GM12865 (cell line): Measurements from ENCODE around the gene CACNA1C.

Experiments
- DNase-seq: peaks from one replicate; pipeline ENCODE4 v3.0.0; 2010; ENCODE audit warnings: low read depth
- H3K4me3 ChIP-seq: 2 replicates; pipeline ENCODE4 v1.5.1; 2011; ENCODE audit warnings: mild to moderate bottlenecking, low read depth, low read length, control low read depth
- TF ChIP-seq, protein P1 (sequence below): IDR thresholded peaks from 2 replicates; pipeline ENCODE4 v1.5.1; 2011; ENCODE audit warnings: low read length, control low read depth, low read depth, inconsistent platforms; ENCODE audit not compliant: insufficient read depth; ENCODE audit errors: missing control alignments

Gene CACNA1C

GRCh38 chr12:2084553-2085296, 31.9 kb downstream of the CACNA1C start:
- H3K4me3 ChIP-seq = no peak overlapping the region
- DNase-seq = no peak
- TF ChIP-seq, protein P1, sequence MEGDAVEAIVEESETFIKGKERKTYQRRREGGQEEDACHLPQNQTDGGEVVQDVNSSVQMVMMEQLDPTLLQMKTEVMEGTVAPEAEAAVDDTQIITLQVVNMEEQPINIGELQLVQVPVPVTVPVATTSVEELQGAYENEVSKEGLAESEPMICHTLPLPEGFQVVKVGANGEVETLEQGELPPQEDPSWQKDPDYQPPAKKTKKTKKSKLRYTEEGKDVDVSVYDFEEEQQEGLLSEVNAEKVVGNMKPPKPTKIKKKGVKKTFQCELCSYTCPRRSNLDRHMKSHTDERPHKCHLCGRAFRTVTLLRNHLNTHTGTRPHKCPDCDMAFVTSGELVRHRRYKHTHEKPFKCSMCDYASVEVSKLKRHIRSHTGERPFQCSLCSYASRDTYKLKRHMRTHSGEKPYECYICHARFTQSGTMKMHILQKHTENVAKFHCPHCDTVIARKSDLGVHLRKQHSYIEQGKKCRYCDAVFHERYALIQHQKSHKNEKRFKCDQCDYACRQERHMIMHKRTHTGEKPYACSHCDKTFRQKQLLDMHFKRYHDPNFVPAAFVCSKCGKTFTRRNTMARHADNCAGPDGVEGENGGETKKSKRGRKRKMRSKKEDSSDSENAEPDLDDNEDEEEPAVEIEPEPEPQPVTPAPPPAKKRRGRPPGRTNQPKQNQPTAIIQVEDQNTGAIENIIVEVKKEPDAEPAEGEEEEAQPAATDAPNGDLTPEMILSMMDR = no peak

DNA sequence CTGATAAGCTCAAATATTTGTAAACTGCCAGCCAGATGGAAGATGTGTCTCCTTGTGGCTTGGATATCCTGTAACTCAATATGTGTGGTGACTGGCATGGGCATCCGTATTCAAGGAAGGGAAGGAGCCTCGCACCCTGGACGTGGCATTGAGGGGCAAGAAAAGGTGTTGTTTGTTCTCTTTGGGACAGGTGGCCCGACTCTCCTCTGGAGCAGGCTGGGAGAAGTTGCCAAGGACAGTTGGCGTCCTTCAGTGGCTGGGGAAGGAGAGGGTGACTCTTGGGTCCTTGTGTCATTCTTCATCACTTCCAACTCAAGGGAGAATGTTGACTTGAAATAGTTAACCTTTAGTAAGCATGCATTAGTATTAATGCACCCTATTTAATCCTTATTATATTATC, 39.6 kb downstream of the CACNA1C start:
- no peak for DNase-seq
- no peak overlapping the region for H3K4me3 ChIP-seq
- TF ChIP-seq, protein P1 = no peak

GRCh38 chr12:2092890-2093289, 40.1 kb downstream of the CACNA1C start:
- no peak overlapping the region for H3K4me3 ChIP-seq
- no peak for DNase-seq
- TF ChIP-seq, protein P1 = no peak

GRCh38 chr12:2094597-2094996, 41.8 kb downstream of the CACNA1C start:
- no peak for DNase-seq
- no peak overlapping the region for H3K4me3 ChIP-seq
- TF ChIP-seq, protein P1 = no peak

DNA sequence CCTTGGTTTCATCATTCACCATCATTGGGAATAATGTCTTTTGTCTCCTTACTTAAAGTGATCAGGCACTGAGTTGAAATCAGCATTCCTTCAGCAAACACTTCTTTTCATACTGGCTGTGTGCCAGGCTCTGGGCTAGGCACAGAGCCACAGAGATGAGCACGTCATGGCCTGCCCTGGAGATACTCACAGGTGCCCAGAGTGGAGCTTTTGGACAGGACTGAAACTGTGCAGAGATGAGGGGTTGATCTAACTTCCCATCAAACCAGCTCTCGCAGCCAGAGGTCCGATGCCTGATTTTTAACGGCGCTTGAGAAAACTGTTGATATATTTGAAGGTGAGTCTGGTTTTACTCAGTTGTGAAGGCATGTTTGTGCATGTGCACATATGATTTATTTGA, 43.1 kb downstream of the CACNA1C start:
- H3K4me3 ChIP-seq = no peak overlapping the region
- DNase-seq = no peak
- TF ChIP-seq, protein P1 = no peak

DNA sequence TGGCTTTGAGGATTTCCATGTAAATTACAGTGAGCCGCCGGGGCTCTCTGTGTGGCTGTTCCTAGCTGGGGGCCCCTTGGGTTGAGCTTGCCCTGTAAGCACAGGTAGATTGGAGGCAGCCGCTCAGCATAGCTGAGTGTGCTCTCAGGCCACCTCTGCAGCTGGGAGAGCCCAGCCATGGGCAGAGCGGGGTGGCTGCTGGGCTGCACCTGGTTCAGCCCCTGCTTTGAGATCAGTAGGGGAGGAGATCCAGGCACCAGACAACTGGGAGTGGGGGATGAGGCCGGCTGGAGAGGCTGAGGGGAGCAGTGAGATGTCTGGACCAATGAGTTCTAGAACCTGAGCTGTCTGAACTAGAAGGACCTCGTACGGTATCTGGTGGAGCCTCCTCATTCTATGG, 44.8 kb downstream of the CACNA1C start:
- no peak for DNase-seq
- TF ChIP-seq, protein P1 = no peak
- no peak overlapping the region for H3K4me3 ChIP-seq

DNA sequence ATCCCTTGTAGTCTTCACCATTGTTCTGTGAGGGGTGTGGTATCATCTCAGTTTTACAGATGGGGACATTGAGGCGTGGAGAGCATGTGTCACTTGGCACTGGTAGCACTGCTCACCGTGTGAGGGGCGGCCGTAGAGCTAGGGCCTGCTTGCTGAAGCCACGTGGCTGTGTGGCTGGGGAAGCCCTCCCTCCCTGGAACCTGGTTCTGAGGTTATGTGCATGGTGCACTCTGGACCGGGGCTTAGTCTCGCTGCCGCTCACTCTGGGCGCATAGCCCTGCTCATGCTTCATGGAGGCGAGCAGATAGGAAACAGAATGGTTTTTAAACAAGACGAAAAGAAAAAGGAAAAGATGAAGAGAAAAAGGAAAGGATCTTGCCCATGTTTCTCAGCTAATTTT, 46.1 kb downstream of the CACNA1C start:
- no peak overlapping the region for H3K4me3 ChIP-seq
- TF ChIP-seq, protein P1 = no peak
- no peak for DNase-seq
